Loucy (cell line): Measurements from ENCODE around the gene PIGU.

ENCODE experiments used
- H2AFZ ChIP-seq: fragments of 200-600 bp; sonication (generic); 2 replicates; pipeline ENCODE4 v1.6.0; 2016; ENCODE audit warnings: antibody characterized with exemption, mild to moderate bottlenecking, low read length, moderate library complexity
- H3F3A ChIP-seq: fragments of 200-600 bp; 2 replicates; pipeline ENCODE4 v1.6.0; 2016; ENCODE audit warnings: antibody characterized with exemption, low read depth, mild to moderate bottlenecking
- H3K27me3 ChIP-seq: fragments of 200-600 bp; sonication (generic); 2 replicates; pipeline ENCODE4 v1.6.1; 2014; ENCODE audit warnings: low read length, mild to moderate bottlenecking; ENCODE audit not compliant: insufficient read depth, poor library complexity, severe bottlenecking
- H3K36me3 ChIP-seq: fragments of 200-600 bp; sonication (generic); 2 replicates; pipeline ENCODE4 v1.6.1; 2016; ENCODE audit warnings: low read length; ENCODE audit not compliant: insufficient read depth
- H3K4me1 ChIP-seq: fragments of 200-600 bp; sonication (generic); 2 replicates; pipeline ENCODE4 v1.5.1; 2014; ENCODE audit warnings: low read length, mild to moderate bottlenecking; ENCODE audit not compliant: insufficient read depth, poor library complexity, severe bottlenecking
- H3K4me2 ChIP-seq: fragments of 200-600 bp; sonication (generic); 2 replicates; pipeline ENCODE4 v1.6.0; 2014; ENCODE audit warnings: antibody characterized with exemption, low read length, low read depth, mild to moderate bottlenecking; ENCODE audit not compliant: poor library complexity, severe bottlenecking
- H3K4me3 ChIP-seq: fragments of 200-600 bp; sonication (generic); 2 replicates; pipeline ENCODE4 v1.5.1; 2014; ENCODE audit warnings: low read length, mild to moderate bottlenecking, mixed read lengths; ENCODE audit not compliant: poor library complexity, severe bottlenecking
- H3K79me2 ChIP-seq: fragments of 200-600 bp; sonication (generic); 2 replicates; pipeline ENCODE4 v1.6.1; 2014; ENCODE audit warnings: low read length; ENCODE audit not compliant: insufficient read depth
- H3K9ac ChIP-seq: fragments of 200-600 bp; sonication (generic); 2 replicates; pipeline ENCODE4 v1.6.0; 2014; ENCODE audit warnings: mild to moderate bottlenecking, low read depth, low read length, moderate library complexity; ENCODE audit not compliant: poor library complexity, severe bottlenecking
- H3K9me2 ChIP-seq: fragments of 200-600 bp; sonication (generic); replicated peaks from 2 replicates; pipeline ENCODE4 v1.6.1; 2016; ENCODE audit warnings: low read depth, low read length, mixed read lengths
- H3K9me3 ChIP-seq: fragments of 200-600 bp; sonication (generic); 2 replicates; pipeline ENCODE4 v1.6.1; 2014; ENCODE audit warnings: mild to moderate bottlenecking, antibody characterized with exemption, low read length, low read depth; ENCODE audit not compliant: insufficient read depth
- H4K20me1 ChIP-seq: fragments of 200-600 bp; sonication (generic); 2 replicates; pipeline ENCODE4 v1.6.0; 2014; ENCODE audit warnings: antibody characterized with exemption, low read length, mild to moderate bottlenecking; ENCODE audit not compliant: insufficient read depth, poor library complexity, severe bottlenecking
- EZH2phosphoT487 ChIP-seq: fragments of 200-600 bp; IDR thresholded peaks from 2 replicates; pipeline ENCODE4 v1.6.1; 2018; ENCODE audit warnings: antibody characterized with exemption, mild to moderate bottlenecking, moderate library complexity, borderline replicate concordance
- TF ChIP-seq, protein P1 (sequence below): fragments of 200-600 bp; sonication (generic); conservative IDR thresholded peaks from 2 replicates; pipeline ENCODE4 v1.5.1; 2014; ENCODE audit warnings: mild to moderate bottlenecking, antibody characterized with exemption, low read length

Gene PIGU

DNA sequence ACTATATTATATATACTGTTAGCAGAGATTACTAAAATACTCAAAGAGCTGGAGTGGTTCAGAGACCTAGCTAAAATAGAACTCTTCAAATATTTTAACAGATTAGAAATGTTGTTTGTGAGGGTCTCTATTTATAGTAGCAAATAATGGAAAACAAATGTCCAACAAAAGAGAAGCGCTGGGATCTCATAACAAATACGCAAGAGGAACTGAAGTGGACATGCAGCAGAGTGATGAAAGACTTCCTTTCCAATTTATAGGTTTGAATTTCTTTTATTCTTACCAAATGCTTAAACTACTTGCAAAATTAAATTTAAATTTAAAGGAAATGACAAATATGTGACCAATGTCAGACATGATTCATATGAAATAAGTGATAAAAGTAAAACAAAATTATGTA lies 49.9 kb downstream of the PIGU start:
- Histone ChIP-seq H3K27me3 (no peaks in the 10 kb centered on the region), H3K9me2 (no peaks in the 10 kb centered on the region), H2AFZ (no peak overlapping the region), H3K36me3 (peaks cover 6% of the 10 kb centered on the region; the same call in 1 of the 2 replicates), H3K9me3 (no peaks in the 10 kb centered on the region), H3K4me1 (no peaks in the 10 kb centered on the region), H3K9ac (no peak overlapping the region), H3K79me2 (no peaks in the 10 kb centered on the region), H3F3A (no peaks in the 10 kb centered on the region), H4K20me1 (no peaks in the 10 kb centered on the region), H3K4me2 (no peak overlapping the region), H3K4me3 (no peak overlapping the region)
- TF ChIP-seq EZH2phosphoT487, result no peak
- TF ChIP-seq, protein P1, sequence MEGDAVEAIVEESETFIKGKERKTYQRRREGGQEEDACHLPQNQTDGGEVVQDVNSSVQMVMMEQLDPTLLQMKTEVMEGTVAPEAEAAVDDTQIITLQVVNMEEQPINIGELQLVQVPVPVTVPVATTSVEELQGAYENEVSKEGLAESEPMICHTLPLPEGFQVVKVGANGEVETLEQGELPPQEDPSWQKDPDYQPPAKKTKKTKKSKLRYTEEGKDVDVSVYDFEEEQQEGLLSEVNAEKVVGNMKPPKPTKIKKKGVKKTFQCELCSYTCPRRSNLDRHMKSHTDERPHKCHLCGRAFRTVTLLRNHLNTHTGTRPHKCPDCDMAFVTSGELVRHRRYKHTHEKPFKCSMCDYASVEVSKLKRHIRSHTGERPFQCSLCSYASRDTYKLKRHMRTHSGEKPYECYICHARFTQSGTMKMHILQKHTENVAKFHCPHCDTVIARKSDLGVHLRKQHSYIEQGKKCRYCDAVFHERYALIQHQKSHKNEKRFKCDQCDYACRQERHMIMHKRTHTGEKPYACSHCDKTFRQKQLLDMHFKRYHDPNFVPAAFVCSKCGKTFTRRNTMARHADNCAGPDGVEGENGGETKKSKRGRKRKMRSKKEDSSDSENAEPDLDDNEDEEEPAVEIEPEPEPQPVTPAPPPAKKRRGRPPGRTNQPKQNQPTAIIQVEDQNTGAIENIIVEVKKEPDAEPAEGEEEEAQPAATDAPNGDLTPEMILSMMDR, result no peak

DNA sequence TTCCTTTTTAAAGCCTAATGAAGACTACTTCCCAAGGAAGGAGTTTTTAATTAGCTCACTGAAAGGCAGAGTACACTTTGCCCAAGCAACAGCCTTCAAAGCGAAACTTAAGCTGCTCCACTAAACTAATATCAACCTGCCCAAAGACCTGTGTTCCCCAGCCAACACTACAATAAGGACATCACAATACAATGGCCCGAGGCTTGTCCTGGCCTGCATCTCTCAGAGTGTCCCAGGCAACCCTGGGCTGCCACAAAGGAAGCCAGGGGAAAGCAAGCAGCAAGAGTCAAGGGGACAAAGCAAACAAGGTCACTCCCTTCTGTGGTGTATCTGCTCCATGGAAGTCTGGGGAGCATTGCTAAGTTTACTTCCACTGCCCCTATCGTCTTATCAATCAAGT lies 52.3 kb downstream of the PIGU start:
- H2AFZ ChIP-seq, result no peak overlapping the region
- H4K20me1 ChIP-seq, result no peaks in the 10 kb centered on the region
- no peak overlapping the region for H3K9ac ChIP-seq
- peaks cover 15% of the 10 kb centered on the region for H3K36me3 ChIP-seq
- no peaks in the 10 kb centered on the region for H3K9me2 ChIP-seq
- no peak overlapping the region for H3K4me2 ChIP-seq
- no peak for TF ChIP-seq EZH2phosphoT487
- TF ChIP-seq, protein P1, result no peak
- no peak overlapping the region for H3K4me3 ChIP-seq
- no peaks in the 10 kb centered on the region for H3K9me3 ChIP-seq
- no peaks in the 10 kb centered on the region for H3K27me3 ChIP-seq
- H3K4me1 ChIP-seq, result no peaks in the 10 kb centered on the region
- H3F3A ChIP-seq, result no peaks in the 10 kb centered on the region
- no peaks in the 10 kb centered on the region for H3K79me2 ChIP-seq

DNA sequence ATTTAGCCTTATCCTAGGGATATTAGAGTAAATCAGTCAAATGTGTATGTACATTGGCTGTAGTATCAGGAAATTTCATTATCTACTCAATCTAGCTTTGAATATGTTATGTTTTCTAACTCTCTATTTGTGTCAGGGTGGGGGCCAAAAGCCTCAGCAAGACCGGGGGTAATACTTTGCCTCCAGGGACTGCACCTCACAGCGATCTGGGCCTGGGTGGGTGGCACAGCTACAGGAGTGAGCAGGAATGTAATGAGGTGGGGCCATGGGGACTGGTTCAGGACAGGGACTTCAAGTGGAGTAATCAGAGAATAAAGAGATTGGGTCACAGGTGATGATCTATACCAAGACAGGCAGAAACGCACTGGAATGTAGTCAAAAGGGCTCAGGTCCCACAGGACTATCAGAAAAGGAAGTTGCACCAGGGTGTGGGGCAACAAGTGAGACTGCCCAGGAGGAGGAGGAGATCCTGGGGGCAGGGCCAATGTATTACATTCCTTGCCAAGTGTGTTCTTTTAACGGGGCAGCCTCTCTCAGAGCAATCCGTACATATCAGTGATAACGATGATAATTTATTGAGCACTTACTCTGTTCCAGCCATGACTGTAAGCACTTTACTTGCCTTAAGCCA lies 54.0 kb downstream of the PIGU start:
- H4K20me1 ChIP-seq, result no peaks in the 10 kb centered on the region
- no peaks in the 10 kb centered on the region for H3K27me3 ChIP-seq
- no peaks in the 10 kb centered on the region for H3F3A ChIP-seq
- no peak overlapping the region for H3K4me3 ChIP-seq
- H3K9ac ChIP-seq, result no peak overlapping the region
- H3K36me3 ChIP-seq, result peaks cover 15% of the 10 kb centered on the region
- no peak overlapping the region for H2AFZ ChIP-seq
- no peaks in the 10 kb centered on the region for H3K4me1 ChIP-seq
- no peaks in the 10 kb centered on the region for H3K9me3 ChIP-seq
- no peaks in the 10 kb centered on the region for H3K79me2 ChIP-seq
- no peaks in the 10 kb centered on the region for H3K9me2 ChIP-seq
- no peak for TF ChIP-seq EZH2phosphoT487
- TF ChIP-seq, protein P1, result no peak
- H3K4me2 ChIP-seq, result no peak overlapping the region
